Erythroblast (primary cell): ENCODE results near the gene VWA5B2.

Experiments
- GATA1 ChIP-seq: IDR thresholded peaks from 2 replicates; pipeline ENCODE4 v1.6.1; 2011; ENCODE audit warnings: low read depth, mild to moderate bottlenecking, control low read depth, low read length, moderate library complexity
- POLR2A ChIP-seq: IDR thresholded peaks from 2 replicates; pipeline ENCODE4 v1.6.1; 2011; ENCODE audit warnings: mild to moderate bottlenecking, low read length

DNA sequence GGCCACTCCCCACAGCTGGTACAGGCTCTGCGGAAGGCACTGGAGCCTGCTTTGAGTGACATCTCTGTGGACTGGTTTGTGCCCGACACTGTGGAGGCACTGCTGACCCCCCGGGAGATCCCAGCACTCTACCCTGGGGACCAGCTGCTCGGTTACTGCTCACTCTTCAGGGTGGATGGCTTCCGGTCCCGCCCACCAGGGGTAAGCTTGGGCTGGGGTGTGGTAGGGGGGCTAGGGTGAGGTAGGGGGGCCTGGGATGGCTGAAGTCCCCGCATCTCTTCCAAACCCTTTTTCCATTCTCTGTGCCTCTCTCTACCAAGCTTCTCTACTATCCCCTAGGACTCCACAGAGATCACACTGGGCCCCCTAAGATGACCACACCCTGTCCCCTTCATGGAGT, 7.8 kb downstream of the VWA5B2 start:
- no peak for TF ChIP-seq POLR2A
- TF ChIP-seq GATA1: no peak
